Hematopoietic multipotent progenitor cell treated with erythropoietin and hydrocortisone succinate and interleukin-3 and kit ligand, for 17 days (in vitro differentiated cells): ENCODE measurements around the gene TARBP2.
A peak's percentile ranks its signal among the peaks of the same experiment; 100 is the strongest.
"Not testable (repeated sequence)": the region's sequence is repeated elsewhere in the genome, so short reads cannot be mapped to it uniquely, and the experiment has no call there.

Experiments
- DNase-seq: peaks from one replicate; pipeline ENCODE4 v3.0.0-alpha.2; 2015; ENCODE audit warnings: low spot score

Gene TARBP2

DNA sequence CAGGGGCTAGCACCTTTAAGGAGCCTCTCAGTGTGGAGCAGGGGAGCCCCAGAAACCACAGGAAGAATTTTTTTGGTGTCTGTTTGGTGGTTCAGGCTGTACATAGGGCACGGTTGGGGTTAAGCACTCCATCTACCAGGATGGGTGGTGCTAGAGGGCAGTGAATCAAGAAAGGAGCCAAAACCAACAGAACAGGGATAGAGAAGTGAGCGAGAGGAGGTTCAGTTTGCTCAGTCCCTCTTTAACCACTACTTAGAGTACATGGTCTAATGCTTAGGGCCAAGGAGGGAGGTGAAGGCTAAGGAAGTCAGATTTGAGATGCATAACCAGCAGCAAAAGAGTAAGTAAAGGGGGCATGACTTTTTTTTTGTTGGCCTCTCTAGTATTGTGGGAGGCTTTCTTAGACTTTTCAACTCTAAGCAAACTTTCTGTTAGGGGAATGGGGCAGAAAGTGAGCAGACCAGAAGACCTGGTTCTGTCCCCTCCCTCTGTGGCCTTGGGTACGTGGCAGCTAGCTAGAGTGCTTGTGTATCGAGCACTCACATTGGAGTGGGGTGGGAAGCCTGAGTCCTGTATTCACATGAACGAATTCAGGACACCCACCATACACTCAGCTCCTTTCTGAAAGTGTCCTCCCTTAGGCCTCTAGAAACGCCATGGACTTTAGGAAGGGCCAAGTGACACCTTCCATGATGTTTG lies 12.8 kb downstream of the TARBP2 start:
- no peak for DNase-seq

GRCh38 chr12:53514628-53515290 lies 13.7 kb downstream of the TARBP2 start:
- DNase-seq, result no peak

GRCh38 chr12:53515291-53515680 lies 14.2 kb downstream of the TARBP2 start:
- no peak for DNase-seq

DNA sequence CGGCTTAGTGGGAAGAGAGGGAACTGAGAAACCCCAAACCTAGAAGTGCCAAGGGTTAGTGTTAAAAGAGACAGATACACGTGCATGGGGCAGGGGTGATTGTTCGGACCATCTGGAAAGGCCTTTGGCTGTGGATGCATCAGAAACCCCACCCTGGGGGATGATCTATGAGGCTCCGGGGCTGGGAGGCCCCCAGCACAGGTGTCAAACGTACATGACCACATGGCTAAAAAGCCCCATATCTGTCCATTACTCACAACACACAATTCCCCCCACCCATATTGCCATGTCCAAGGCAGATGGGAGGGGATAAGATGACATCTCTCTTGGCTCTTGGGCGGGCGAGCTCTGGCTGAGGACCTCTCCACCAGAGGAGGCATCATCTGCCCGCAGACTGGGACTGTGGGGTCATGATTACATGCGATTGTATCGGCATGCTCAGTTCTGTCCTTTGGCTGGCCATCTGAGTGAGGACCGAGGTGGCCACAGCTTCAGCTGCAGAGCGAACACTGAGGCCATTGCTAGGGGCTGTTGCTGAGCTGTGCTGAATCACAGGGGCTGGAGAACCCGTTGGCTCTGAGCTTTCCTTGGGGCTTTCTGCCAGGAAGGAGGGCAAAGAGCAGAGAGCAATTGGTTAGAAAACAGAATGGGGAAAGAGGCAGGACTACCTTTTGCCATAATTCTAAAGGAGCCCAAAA lies 15.8 kb downstream of the TARBP2 start:
- no peak for DNase-seq

DNA sequence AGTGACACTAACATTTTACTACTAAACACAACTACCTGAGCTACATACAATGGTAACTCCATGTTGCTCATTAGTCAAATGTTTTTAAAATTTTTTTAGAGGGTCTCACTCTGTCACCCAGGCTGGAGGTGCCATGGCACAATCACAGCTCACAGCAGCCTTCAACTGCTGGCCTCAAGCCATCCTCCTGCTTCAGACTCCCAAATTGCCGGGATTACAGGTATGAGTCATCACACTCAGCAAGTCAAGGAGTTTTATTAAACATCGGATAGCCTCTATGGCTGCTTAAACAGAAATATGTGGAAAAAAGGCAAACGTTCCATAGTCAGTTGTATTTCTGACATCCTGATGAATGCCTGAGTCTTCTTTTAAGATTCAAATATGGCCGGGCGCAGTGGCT lies 17.3 kb downstream of the TARBP2 start:
- no peak for DNase-seq

DNA sequence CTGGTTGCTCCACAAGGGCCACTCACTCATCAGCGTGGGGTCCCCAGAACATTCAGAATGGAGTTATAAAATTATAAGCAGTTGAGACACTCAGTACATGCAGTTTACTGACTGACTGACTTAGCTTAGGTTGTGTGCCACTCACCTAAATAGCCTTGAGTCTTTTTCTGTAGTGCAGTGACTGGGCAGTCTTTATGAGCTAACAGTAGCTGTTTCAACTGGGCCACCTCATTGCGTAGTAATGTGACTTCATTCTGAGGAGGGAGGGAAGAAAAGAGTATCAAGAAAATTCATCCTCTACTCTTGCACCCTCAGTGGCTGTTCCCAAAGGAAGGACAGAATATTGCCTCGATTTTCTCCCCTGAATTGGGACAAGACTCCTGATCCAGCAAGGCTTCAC lies 22.0 kb downstream of the TARBP2 start:
- no peak for DNase-seq

GRCh38 chr12:53524476-53524875 lies 23.4 kb downstream of the TARBP2 start:
- no peak for DNase-seq

GRCh38 chr12:53530061-53530460 lies 29.0 kb downstream of the TARBP2 start:
- DNase-seq, result no peak

GRCh38 chr12:53530920-53531319 lies 29.8 kb downstream of the TARBP2 start:
- DNase-seq, result no peak

GRCh38 chr12:53532021-53532420 lies 30.9 kb downstream of the TARBP2 start:
- no peak for DNase-seq

DNA sequence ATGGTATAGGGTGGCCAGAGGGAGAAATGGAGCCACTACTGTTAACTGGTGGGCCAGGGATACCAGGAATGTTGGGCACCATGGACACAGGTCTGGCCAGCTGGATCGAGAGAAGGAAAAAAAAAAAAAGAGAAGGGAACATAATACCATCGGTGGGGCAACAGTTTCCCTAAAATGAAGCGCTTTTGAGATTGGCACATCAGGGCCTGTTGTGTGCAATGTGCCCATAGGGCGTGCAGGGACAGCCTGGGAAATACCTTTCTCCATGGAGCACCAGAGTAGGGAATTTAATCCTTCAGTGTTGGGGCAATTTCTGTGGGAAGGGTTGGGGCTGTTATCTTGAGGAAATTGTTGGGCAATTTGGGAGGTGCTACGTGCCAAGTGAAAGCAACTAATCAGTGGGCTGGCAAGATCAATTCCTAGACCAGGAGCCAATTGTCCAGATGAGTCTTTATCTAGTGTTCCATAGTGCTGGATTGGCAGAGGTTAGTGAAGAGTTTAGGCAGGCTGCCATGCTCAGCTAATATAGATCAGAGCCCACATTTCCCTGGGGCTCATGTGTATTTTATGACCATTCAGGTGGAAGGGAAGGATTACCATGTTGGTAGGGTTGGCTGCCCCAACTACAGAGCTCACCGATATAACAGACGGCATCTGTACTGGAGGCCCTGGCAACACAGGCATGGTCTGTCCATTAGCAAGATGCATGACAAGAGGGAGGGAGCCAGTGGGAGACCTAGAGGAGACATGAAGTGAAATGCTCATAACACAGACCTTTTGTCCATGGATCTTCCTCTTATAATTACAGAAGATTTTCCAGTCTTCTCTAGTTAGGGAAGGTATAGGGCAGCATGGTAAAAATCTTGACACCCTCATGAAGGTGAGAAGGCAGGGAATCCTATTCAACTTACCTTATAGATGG lies 31.7 kb downstream of the TARBP2 start:
- DNase-seq, result no peak

GRCh38 chr12:53533471-53533870 lies 32.4 kb downstream of the TARBP2 start:
- no peak for DNase-seq

DNA sequence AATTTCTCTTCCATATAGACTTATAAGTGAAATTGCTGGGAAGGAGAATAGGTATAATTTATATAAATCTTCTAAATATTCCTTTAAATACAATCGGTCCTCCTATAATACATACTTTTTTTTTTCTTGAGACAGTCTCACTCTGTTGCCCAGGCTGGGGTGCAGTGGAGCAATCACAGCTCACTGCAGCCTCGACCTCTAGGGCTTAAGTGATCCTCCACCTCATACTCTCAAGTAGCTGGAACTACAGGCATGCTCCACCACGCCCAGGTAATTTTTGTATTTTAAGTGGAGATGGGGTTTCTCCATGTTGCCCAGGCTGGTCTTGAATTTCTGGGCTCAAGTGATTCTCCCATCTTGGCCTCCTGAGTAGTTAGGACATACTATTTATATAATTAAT lies 35.9 kb downstream of the TARBP2 start:
- DNase-seq, result no peak

DNA sequence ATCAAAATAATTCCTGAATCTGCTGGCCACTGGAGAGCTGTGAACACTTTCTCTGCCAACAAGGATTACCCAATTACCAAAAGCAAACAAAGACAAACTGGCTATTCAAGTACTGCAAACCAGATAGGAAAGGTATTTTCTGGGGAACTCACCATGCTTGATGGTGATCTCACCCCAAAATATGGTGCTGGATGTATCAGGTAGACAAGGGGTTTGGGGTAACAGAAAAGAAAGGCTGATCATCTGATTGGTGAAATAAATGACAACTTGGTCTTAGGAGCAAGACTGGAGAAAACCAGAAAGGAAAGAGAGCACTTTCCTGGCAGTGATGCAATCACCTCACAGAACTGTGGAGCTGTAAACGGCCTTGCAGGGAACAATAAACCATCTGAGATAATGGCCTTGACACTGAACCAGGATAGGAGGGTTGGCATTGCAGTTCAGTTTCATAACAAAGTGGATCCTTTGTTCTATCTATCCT lies 37.2 kb downstream of the TARBP2 start:
- no peak for DNase-seq

GRCh38 chr12:53539526-53539925 lies 38.4 kb downstream of the TARBP2 start:
- no peak for DNase-seq

DNA sequence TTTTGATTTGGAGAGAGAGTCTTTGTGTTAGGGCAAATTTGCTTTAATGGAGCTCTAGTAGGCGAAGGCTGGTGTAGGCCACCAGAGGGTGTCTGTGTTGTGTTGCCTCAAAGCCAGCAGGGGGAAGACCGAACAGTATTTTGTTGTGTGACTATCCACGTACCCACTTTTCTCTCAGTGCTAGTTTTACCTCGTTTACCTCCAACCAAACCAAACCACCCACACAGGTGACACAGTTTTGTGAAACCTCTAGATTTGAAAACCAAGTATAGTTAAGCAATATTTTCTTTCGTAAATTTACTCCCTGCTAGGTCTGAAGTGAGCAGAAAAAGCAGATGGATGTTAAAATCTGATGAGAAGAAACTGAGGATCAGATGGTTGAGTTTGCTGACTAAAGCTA lies 42.5 kb downstream of the TARBP2 start:
- peak; percentile 32 for DNase-seq

- not testable (repeated sequence) for DNase-seq
Measured at GRCh38 chr12:53548354-53548753, 47.3 kb downstream of the TARBP2 start.

GRCh38 chr12:53550131-53550530 lies 49.0 kb downstream of the TARBP2 start:
- not testable (repeated sequence) for DNase-seq

- no peak for DNase-seq
Measured at GRCh38 chr12:53550595-53550994, 49.5 kb downstream of the TARBP2 start.

GRCh38 chr12:53551889-53552291 lies 50.8 kb downstream of the TARBP2 start:
- no peak for DNase-seq

DNA sequence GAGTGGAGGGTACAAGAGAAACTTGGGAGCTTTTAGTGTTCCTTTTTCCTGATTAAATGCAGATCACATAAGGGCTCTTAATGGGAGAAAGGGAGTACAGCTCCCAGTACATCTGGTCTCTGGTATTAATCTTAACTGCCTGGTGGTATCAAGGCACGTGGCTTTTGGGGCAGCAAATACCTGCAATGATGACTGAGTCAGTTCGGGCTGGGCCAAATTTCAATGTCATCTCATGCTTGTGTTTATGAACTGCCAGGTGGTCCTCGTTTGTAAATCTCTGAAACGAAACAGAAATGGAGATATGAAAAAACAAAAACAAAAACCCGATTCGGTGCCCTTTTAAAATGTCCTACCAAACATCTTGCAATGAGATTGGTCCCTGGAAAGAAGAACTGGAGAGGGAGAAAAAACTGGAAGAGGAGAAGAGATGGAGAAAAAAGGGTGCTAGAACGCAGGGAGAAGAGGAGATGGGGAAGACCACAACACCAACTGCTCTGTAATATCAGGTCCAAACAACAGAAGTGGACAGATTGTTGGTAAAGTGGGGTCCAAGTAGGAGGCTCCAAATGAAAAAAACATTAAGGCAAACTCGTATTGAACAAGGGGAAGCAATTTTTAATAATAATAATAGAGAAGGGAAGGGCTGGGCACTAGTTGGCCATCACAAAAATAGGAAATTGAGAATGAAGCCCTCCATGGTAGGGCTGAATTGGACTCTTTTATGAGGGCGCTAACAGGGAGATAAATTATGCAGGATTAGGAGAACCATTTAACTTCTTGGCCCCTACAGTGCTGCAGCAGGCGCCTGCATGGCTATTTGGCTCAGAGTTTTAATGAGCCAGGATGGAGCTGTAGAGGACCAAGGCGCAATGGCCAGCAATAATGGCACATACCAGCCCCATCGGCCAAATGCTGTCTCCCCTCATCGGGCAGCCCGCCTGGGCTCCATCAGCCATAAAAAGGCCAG lies 51.6 kb downstream of the TARBP2 start:
- no peak for DNase-seq
